ENCODE results near the gene IL36G. TPM values are rescaled to one million over a fixed set of nuclear protein-coding genes. Genes with fewer than 3 reads are reported as not detected.

IL36G gene
- total and polyA plus RNA-seq, 2 experiments from 2014 or later, result not detected

- Histone ChIP-seq H3K4me1 (ENCODE audit: insufficient read depth) (no peaks in the 10 kb centered on the region), H3K4me2 (no peak overlapping the region), H4K20me1 (replicated peaks; ENCODE audit: insufficient read depth) (no peaks in the 10 kb centered on the region), H3K79me2 (replicated peaks; ENCODE audit: insufficient read depth) (no peaks in the 10 kb centered on the region), H3K27ac (ENCODE audit: low read depth) (no peak overlapping the region), H2AFZ (no peak overlapping the region), H3K36me3 (ENCODE audit: insufficient read depth) (no peaks in the 10 kb centered on the region), H3K27me3 (ENCODE audit: insufficient read depth) (no peaks in the 10 kb centered on the region), H3K9me2 (ENCODE audit: insufficient read depth) (0 out of 2 replicates have a peak, but pooled peaks cover 4% of the 10 kb centered on the region), H3F3A (replicated peaks; ENCODE audit: low read depth) (no peaks in the 10 kb centered on the region), H3K4me3 (no peak overlapping the region)
- TF ChIP-seq ZNF114 (CRISPR knock-in tag; IDR thresholded peaks at IDR 0.05), result no peak
- TF ChIP-seq JUNB (IDR thresholded peaks at IDR 0.05; ENCODE audit: unreplicated experiment), result no peak
- TF ChIP-seq REST (IDR thresholded peaks at IDR 0.05; ENCODE audit: unreplicated experiment), result no peak
- TF ChIP-seq ETS1 (IDR thresholded peaks at IDR 0.05), result no peak
- TF ChIP-seq NANOG (IDR thresholded peaks at IDR 0.05; ENCODE audit: borderline replicate concordance), result no peak
- no peak for TF ChIP-seq CREB1 (CRISPR knock-in tag; IDR thresholded peaks at IDR 0.05; ENCODE audit: low read depth)
- no peak for TF ChIP-seq EZH2phosphoT487 (IDR thresholded peaks at IDR 0.05; ENCODE audit: unreplicated experiment)
- no peak for TF ChIP-seq ZNF331 (CRISPR knock-in tag; IDR thresholded peaks at IDR 0.05; ENCODE audit: low read depth)
- TF ChIP-seq ZNF462 (CRISPR knock-in tag; IDR thresholded peaks at IDR 0.05), result no peak
- TF ChIP-seq POLR2AphosphoS5 (IDR thresholded peaks at IDR 0.05; ENCODE audit: low read depth), result no peak
- no peak for TF ChIP-seq STAT1 (IDR thresholded peaks at IDR 0.05; ENCODE audit: unreplicated experiment)
- TF ChIP-seq EZH2 (IDR thresholded peaks at IDR 0.05; ENCODE audit: low read depth, unreplicated experiment), result no peak
- TF ChIP-seq CTCF (conservative IDR thresholded peaks at IDR 0.05; ENCODE audit: low read depth in 2 of 2), result no peak
- Mint-ChIP-seq H3K9me3 (peaks cover 15% of the 10 kb centered on the region), H3K27me3 (ENCODE audit: insufficient read depth, low read depth, poor library complexity) (peaks cover 4% of the 10 kb centered on the region), H3K4me3 (no peak overlapping the region), H3K36me3 (ENCODE audit: low read depth) (peaks cover 3% of the 10 kb centered on the region; the same call in 1 of the 3 replicates), H3K4me1 (no peaks in the 10 kb centered on the region), H3K27ac (no peak overlapping the region)
- DNase-seq (ENCODE audit: low spot score), result no peak
- no peak for ATAC-seq
These were observed 36.3 kb downstream of the IL36G start for GRCh38 chr2:113014067-113014466.

All from GM23338 (cell line).